Smooth muscle cell (in vitro differentiated cells): ENCODE data around the gene CDH4. TPM values are rescaled to one million over a fixed set of nuclear protein-coding genes. Genes with fewer than 3 reads are reported as not detected.

Experiments
- DNase-seq: peaks from one replicate; lab custom pipeline; 2025; ENCODE audit not compliant: unreplicated experiment; lab: John Stamatoyannopoulos, UW
- H2AFZ ChIP-seq: fragments of 200-600 bp; sonication (generic); 2 replicates; pipeline ENCODE4 v1.6.0; 2016; ENCODE audit warnings: antibody characterized with exemption, low read depth, mild to moderate bottlenecking
- H3F3A ChIP-seq: fragments of 200-600 bp; sonication (generic); 2 replicates; pipeline ENCODE4 v1.6.0; 2017; ENCODE audit warnings: antibody characterized with exemption, low read depth
- H3K27ac ChIP-seq: fragments of 200-600 bp; sonication (generic); 2 replicates; pipeline ENCODE4 v1.5.1; 2016; ENCODE audit warnings: low read depth, mild to moderate bottlenecking
- H3K27me3 ChIP-seq: fragments of 200-600 bp; sonication (generic); 2 replicates; pipeline ENCODE4 v1.6.1; 2016; ENCODE audit warnings: low read depth, mild to moderate bottlenecking
- H3K36me3 ChIP-seq: fragments of 200-600 bp; sonication (generic); 2 replicates; pipeline ENCODE4 v1.5.1; 2016; ENCODE audit warnings: low read depth
- H3K4me1 ChIP-seq: fragments of 200-600 bp; sonication (generic); 2 replicates; pipeline ENCODE4 v1.5.1; 2016; ENCODE audit warnings: low read depth
- H3K4me2 ChIP-seq: fragments of 200-600 bp; sonication (generic); 2 replicates; pipeline ENCODE4 v1.6.0; 2016; ENCODE audit warnings: mild to moderate bottlenecking
- H3K4me3 ChIP-seq: fragments of 200-600 bp; sonication (generic); 2 replicates; pipeline ENCODE4 v1.5.1; 2016; ENCODE audit warnings: mild to moderate bottlenecking
- H3K79me2 ChIP-seq: fragments of 200-600 bp; sonication (generic); 2 replicates; pipeline ENCODE4 v1.6.0; 2016; ENCODE audit warnings: low read depth, mild to moderate bottlenecking
- H3K9ac ChIP-seq: fragments of 200-600 bp; sonication (generic); 2 replicates; pipeline ENCODE4 v1.6.0; 2016; ENCODE audit warnings: low read depth
- H3K9me3 ChIP-seq: fragments of 200-600 bp; sonication (generic); replicated peaks from 2 replicates; pipeline ENCODE4 v1.5.1; 2016; ENCODE audit warnings: low read depth
- H4K20me1 ChIP-seq: fragments of 200-600 bp; sonication (generic); 2 replicates; pipeline ENCODE4 v1.6.0; 2016; ENCODE audit warnings: low read depth
- CTCF ChIP-seq: fragments of 200-600 bp; sonication (generic); IDR thresholded peaks from 2 replicates; pipeline ENCODE4 v1.5.1; 2017; ENCODE audit warnings: borderline replicate concordance, mild to moderate bottlenecking, antibody characterized with exemption; ENCODE audit not compliant: insufficient read depth, poor library complexity, severe bottlenecking
- WGBS: methylation state at CpG from one replicate; pipeline ENCODE4 v1.1.7; 2016; ENCODE audit warnings: low lambda C conversion rate; 5-methylcytosine and 5-hydroxymethylcytosine counted together
- polyA plus RNA-seq: library from polyadenylated mRNA; unstranded; fragments of >200 nt; fragmentation: Nextera tagmentation; extraction: Ambion mirVana; gene quantifications from 2 replicates; pipeline ENCODE4 v1.2.1, GENCODE V29; 2016
- total RNA-seq: library from RNA; depleted of rRNA; stranded (reverse); fragments of >200 nt; gene quantifications from 2 replicates; pipeline ENCODE4 v1.2.3, GENCODE V29; 2014

CDH4 gene
- total and polyA plus RNA-seq, 2 experiments from 2014 or later = 0.03 to 0.04 TPM

DNA sequence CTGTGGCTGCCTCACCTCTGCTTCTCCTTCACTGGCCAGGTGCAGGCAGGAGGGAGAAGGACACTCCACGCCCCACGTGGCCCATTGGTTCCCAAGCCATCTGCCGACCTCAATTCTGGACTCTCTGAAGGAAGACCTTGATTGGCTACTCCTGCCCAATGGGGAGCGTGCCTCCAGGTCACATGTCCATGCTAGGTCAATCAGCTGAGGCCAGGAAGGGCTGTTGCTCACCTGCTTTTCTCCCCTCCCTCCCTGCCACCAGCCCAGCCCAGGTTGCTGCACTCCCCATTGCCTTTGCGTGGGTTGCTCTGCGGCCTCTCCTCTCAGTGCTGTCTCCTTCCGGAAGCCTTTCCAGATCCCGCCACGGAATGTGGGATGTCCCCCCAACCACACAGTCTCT lies 21.9 kb upstream of the CDH4 start:
- H3K27ac ChIP-seq = no peak overlapping the region

DNA sequence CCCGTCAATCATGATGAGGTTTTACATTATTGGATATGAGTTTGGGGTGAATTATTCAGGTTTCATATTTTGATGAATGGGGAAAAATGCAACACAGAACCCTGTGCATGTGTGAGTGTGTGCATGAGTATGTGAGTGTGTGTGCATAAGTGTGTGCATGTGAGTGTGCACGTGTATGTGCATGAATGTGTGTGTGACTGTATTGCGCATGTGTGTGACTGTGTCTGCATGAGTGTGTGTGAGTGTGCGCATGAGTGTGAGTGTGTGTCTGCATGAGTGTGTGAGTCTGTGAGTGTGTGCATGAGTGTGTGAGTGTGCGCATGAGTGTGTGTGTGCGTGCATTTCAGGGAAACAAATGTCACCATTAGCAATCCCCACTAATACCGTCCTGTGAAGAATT lies 18.5 kb upstream of the CDH4 start:
- Histone ChIP-seq H3K79me2 (no peaks in the 10 kb centered on the region), H3K9me3 (no peaks in the 10 kb centered on the region), H3K4me2 (no peak overlapping the region), H2AFZ (no peak overlapping the region), H3K4me3 (no peak overlapping the region), H3K27ac (no peak overlapping the region), H3K4me1 (no peaks in the 10 kb centered on the region), H3F3A (no peaks in the 10 kb centered on the region), H3K9ac (no peak overlapping the region), H4K20me1 (no peaks in the 10 kb centered on the region), H3K27me3 (peaks cover 19% of the 10 kb centered on the region), H3K36me3 (no peaks in the 10 kb centered on the region)
- no peak for TF ChIP-seq CTCF
- DNase-seq = no peak
- 98% methylated on average over 7 of the region's 7 CpGs for WGBS

More for the DNA sequence above, 21.9 kb upstream of the CDH4 start:
- DNase-seq = no peak
- no peaks in the 10 kb centered on the region for H3K36me3 ChIP-seq
- whole genome bisulfite sequencing = 89% methylated on average over 9 of the region's 9 CpGs
- H2AFZ ChIP-seq = no peak overlapping the region
- H4K20me1 ChIP-seq = no peaks in the 10 kb centered on the region
- H3K27me3 ChIP-seq = peaks cover 28% of the 10 kb centered on the region
- TF ChIP-seq CTCF = no peak
- H3K9ac ChIP-seq = no peak overlapping the region
- H3F3A ChIP-seq = no peaks in the 10 kb centered on the region
- no peaks in the 10 kb centered on the region for H3K4me1 ChIP-seq
- H3K9me3 ChIP-seq = no peaks in the 10 kb centered on the region
- no peak overlapping the region for H3K4me3 ChIP-seq
- no peak overlapping the region for H3K4me2 ChIP-seq
- H3K79me2 ChIP-seq = no peaks in the 10 kb centered on the region

- Histone ChIP-seq H3K79me2 (no peaks in the 10 kb centered on the region), H3K4me3 (no peak overlapping the region), H3K4me1 (no peaks in the 10 kb centered on the region), H4K20me1 (no peaks in the 10 kb centered on the region), H3K4me2 (no peak overlapping the region), H2AFZ (no peak overlapping the region), H3K9ac (no peak overlapping the region), H3K27me3 (peaks cover 12% of the 10 kb centered on the region), H3F3A (no peaks in the 10 kb centered on the region), H3K27ac (no peak overlapping the region), H3K36me3 (no peaks in the 10 kb centered on the region), H3K9me3 (no peaks in the 10 kb centered on the region)
- WGBS = 87% methylated on average over 11 of the region's 11 CpGs
- no peak for DNase-seq
- no peak for TF ChIP-seq CTCF
These were observed 17.7 kb upstream of the CDH4 start for GRCh38 chr20:61234224-61234890.

- H3K27ac ChIP-seq = no peak overlapping the region
- H2AFZ ChIP-seq = no peak overlapping the region
- peaks cover 12% of the 10 kb centered on the region for H3K27me3 ChIP-seq
- no peaks in the 10 kb centered on the region for H3K4me1 ChIP-seq
- no peaks in the 10 kb centered on the region for H3K9me3 ChIP-seq
- DNase-seq = no peak
- H3F3A ChIP-seq = no peaks in the 10 kb centered on the region
- H3K9ac ChIP-seq = no peak overlapping the region
- whole genome bisulfite sequencing = 55% methylated on average over 4 of the region's 4 CpGs
- no peak overlapping the region for H3K4me3 ChIP-seq
- no peaks in the 10 kb centered on the region for H3K36me3 ChIP-seq
- H3K4me2 ChIP-seq = no peak overlapping the region
- H3K79me2 ChIP-seq = no peaks in the 10 kb centered on the region
- no peaks in the 10 kb centered on the region for H4K20me1 ChIP-seq
- no peak for TF ChIP-seq CTCF
These were observed 15.3 kb upstream of the CDH4 start for GRCh38 chr20:61236713-61237112.
